Epithelial cell of esophagus (primary cell): Measurements from ENCODE around the gene PHLDB3.

Source experiments
- DNase-seq: peaks from one replicate; pipeline ENCODE4 v3.0.0; 2010; ENCODE audit warnings: low read depth
- H3K4me3 ChIP-seq: 2 replicates; pipeline ENCODE4 v1.5.1; 2011; ENCODE audit warnings: mild to moderate bottlenecking, low read length, control low read depth
- TF ChIP-seq, protein P1 (sequence below): IDR thresholded peaks from 2 replicates; pipeline ENCODE4 v1.5.1; 2011; ENCODE audit warnings: low read depth, mild to moderate bottlenecking, low read length, control low read depth, inconsistent platforms; ENCODE audit not compliant: insufficient read depth; ENCODE audit errors: missing control alignments

Gene PHLDB3

DNA sequence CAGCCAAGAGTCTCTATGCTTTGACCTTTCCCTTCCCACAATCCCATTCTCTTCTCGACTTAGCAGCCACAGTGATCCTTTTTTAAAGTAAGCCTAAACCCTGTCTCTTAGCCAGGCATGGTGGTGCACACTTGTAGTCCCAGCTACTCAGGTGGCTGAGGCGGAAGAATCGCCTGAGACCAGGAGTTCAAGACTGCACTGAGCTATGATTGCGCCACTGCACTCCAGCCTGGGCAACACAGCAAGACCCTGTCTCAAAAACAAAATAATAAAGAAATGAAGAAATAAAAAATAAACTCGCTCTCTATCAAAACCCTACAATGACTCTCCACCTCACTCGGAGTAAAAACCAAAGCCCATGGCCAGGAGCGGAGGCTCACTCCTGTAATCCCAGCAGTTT lies 75.2 kb downstream of the PHLDB3 start:
- TF ChIP-seq, protein P1, sequence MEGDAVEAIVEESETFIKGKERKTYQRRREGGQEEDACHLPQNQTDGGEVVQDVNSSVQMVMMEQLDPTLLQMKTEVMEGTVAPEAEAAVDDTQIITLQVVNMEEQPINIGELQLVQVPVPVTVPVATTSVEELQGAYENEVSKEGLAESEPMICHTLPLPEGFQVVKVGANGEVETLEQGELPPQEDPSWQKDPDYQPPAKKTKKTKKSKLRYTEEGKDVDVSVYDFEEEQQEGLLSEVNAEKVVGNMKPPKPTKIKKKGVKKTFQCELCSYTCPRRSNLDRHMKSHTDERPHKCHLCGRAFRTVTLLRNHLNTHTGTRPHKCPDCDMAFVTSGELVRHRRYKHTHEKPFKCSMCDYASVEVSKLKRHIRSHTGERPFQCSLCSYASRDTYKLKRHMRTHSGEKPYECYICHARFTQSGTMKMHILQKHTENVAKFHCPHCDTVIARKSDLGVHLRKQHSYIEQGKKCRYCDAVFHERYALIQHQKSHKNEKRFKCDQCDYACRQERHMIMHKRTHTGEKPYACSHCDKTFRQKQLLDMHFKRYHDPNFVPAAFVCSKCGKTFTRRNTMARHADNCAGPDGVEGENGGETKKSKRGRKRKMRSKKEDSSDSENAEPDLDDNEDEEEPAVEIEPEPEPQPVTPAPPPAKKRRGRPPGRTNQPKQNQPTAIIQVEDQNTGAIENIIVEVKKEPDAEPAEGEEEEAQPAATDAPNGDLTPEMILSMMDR: no peak
- H3K4me3 ChIP-seq: no peak overlapping the region
- DNase-seq: no peak

DNA sequence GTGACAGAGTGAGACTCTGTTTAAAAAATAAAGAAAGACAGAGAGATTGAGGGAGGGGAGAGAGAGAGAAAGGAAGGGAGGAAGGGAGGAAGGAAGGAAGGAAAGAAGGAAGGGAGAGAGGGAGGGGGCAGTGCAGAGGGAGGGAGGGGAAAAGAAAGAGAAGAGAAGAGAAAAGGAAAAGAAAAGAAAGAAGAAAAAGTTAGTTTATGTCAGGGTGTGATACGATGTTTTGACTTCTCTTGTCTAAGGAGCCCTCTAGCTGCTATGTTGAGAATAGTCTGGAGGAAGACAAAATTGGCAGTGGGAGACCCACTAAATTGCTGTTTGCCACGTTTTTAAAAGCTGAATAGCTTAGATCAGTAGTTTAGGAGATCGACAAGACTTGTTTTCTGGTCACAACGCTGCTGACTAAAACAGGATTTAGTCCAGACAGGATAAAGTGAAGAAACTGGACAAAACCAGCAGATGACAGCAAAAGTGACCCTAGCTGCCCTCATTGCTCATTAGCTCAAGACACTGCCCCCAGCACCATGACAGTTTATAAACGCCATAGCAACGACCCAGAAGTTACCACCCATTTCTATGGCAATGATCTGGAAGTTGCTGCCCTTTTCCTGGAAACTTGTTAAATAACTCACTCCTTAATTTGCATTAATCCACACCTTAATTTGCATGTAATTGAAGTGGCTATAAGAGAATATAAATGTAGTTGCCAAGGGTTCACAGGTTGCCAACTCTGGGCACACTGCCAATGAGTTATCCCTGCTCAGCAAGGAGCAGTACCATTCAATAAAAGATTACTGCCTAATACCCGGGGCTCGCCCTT lies 78.8 kb downstream of the PHLDB3 start:
- H3K4me3 ChIP-seq: no peak overlapping the region
- peak; percentile 45 for DNase-seq
- TF ChIP-seq, protein P1: peak; percentile 74
